CD14-positive monocyte (primary cell): Measurements from ENCODE around the gene CSRNP3. TPM values are rescaled to one million over a fixed set of nuclear protein-coding genes. Genes with fewer than 3 reads are reported as not detected.

Experiments
- DNase-seq, 3 donors: peaks; one replicate each; pipeline ENCODE4 v3.0.0-alpha.2; 2011 to 2022
- H2AFZ ChIP-seq: 2 replicates; pipeline ENCODE4 v1.6.0; 2012; ENCODE audit warnings: mild to moderate bottlenecking, low read depth, low read length, inconsistent platforms; ENCODE audit not compliant: insufficient read depth, poor library complexity, severe bottlenecking
- H3K27ac ChIP-seq, 2 donors: 1 replicate in 1 of 2; 2 replicates in 1 of 2; pipeline ENCODE4 v1.5.1; 2012 to 2013; ENCODE audit warnings: low read length in 2 of 2, control low read depth in 1 of 2, inconsistent platforms in 1 of 2, low read depth in 1 of 2, mild to moderate bottlenecking in 1 of 2
- H3K27me3 ChIP-seq, 2 donors: one replicate each; pipeline versions ENCODE4 v1.6.0 to v1.6.1; 2011 to 2013; ENCODE audit warnings: low read length in 2 of 2; ENCODE audit not compliant: control insufficient read depth in 2 of 2, insufficient read depth in 2 of 2
- H3K36me3 ChIP-seq, 2 donors: replicated peaks in 1 of 2; 1 replicate in 1 of 2; 2 replicates in 1 of 2; pipeline versions ENCODE4 v1.5.1 to v1.6.1; 2012 to 2013; ENCODE audit warnings: low read length in 2 of 2, control low read depth in 1 of 2, inconsistent platforms in 1 of 2, mild to moderate bottlenecking in 1 of 2; ENCODE audit not compliant: insufficient read depth in 2 of 2, control insufficient read depth in 1 of 2
- H3K4me1 ChIP-seq, 2 donors: 1 replicate in 1 of 2; 2 replicates in 1 of 2; pipeline versions ENCODE4 v1.5.1 to v1.6.1; 2012 to 2013; ENCODE audit warnings: low read length in 2 of 2, control low read depth in 1 of 2, inconsistent platforms in 1 of 2, mild to moderate bottlenecking in 1 of 2, moderate library complexity in 1 of 2; ENCODE audit not compliant: insufficient read depth in 2 of 2, control insufficient read depth in 1 of 2
- H3K4me2 ChIP-seq: replicated peaks from 2 replicates; pipeline ENCODE3; 2012; ENCODE audit warnings: low read length, moderate library complexity, mild to moderate bottlenecking; ENCODE audit not compliant: poor library complexity, severe bottlenecking; ENCODE audit errors: extremely low read depth
- H3K4me3 ChIP-seq, 3 experiments: fragments of 200-600 bp in 1 of 3; sonication (generic) in 1 of 3; replicated peaks in 1 of 3; 1 replicate in 2 of 3; 2 replicates in 1 of 3; pipeline ENCODE4 v1.5.1; 2011 to 2013; ENCODE audit warnings: low read length in 3 of 3, mild to moderate bottlenecking in 3 of 3, control low read depth in 2 of 3, low read depth in 2 of 3, inconsistent platforms in 1 of 3, moderate library complexity in 1 of 3
- H3K79me2 ChIP-seq: 2 replicates; pipeline ENCODE4 v1.6.0; 2012; ENCODE audit warnings: mild to moderate bottlenecking, control low read depth, inconsistent platforms, low read length, moderate library complexity; ENCODE audit not compliant: insufficient read depth
- H3K9ac ChIP-seq: 2 replicates; pipeline ENCODE4 v1.6.0; 2017; ENCODE audit warnings: low read length, mild to moderate bottlenecking; ENCODE audit not compliant: insufficient read depth, poor library complexity, severe bottlenecking
- H3K9me3 ChIP-seq, 2 donors: replicated peaks in 1 of 2; 1 replicate in 1 of 2; 2 replicates in 1 of 2; pipeline versions ENCODE4 v1.5.1 to v1.6.1; 2012 to 2013; ENCODE audit warnings: low read length in 2 of 2, control low read depth in 1 of 2; ENCODE audit not compliant: control insufficient read depth in 1 of 2, insufficient read depth in 1 of 2
- H4K20me1 ChIP-seq: 2 replicates; pipeline ENCODE4 v1.6.0; 2012; ENCODE audit warnings: mild to moderate bottlenecking, low read length, control low read depth, moderate library complexity; ENCODE audit not compliant: insufficient read depth
- H3K27ac Mint-ChIP-seq, 7 donors: one replicate each; pipeline ENCODE4 v1.8.0; 2020; ENCODE audit warnings: mild to moderate bottlenecking in 7 of 7, mixed read lengths in 7 of 7, moderate library complexity in 6 of 7, inconsistent platforms in 2 of 7
- H3K27me3 Mint-ChIP-seq, 3 donors: one replicate each; pipeline ENCODE4 v1.8.0; 2021 to 2022; ENCODE audit warnings: low read depth in 3 of 3, mild to moderate bottlenecking in 3 of 3, mixed read lengths in 3 of 3, moderate library complexity in 3 of 3, inconsistent platforms in 1 of 3
- H3K36me3 Mint-ChIP-seq, 2 donors: one replicate each; pipeline ENCODE4 v1.8.0; 2020; ENCODE audit warnings: mixed read lengths in 2 of 2, inconsistent platforms in 1 of 2, mild to moderate bottlenecking in 1 of 2
- H3K4me1 Mint-ChIP-seq: one replicate; pipeline ENCODE4 v1.8.0; 2020; ENCODE audit warnings: mild to moderate bottlenecking, mixed read lengths
- H3K4me3 Mint-ChIP-seq, 2 donors: one replicate each; pipeline ENCODE4 v1.8.0; 2020; ENCODE audit warnings: mild to moderate bottlenecking in 2 of 2, mixed read lengths in 2 of 2, moderate library complexity in 1 of 2
- H3K9me3 Mint-ChIP-seq, 7 donors: one replicate each; pipeline ENCODE4 v1.8.0; 2020 to 2022; ENCODE audit warnings: mixed read lengths in 7 of 7, mild to moderate bottlenecking in 6 of 7, moderate library complexity in 6 of 7, inconsistent platforms in 2 of 7
- CTCF ChIP-seq: fragments of 200-600 bp; IDR thresholded peaks from one replicate; pipeline ENCODE4 v1.8.0; 2022; ENCODE audit warnings: antibody characterized with exemption, mild to moderate bottlenecking
- WGBS: methylation state at CpG from one replicate; pipeline ENCODE4 v1.1.5; 2013; ENCODE audit warnings: missing lambda C conversion rate; ENCODE audit not compliant: insufficient coverage; 5-methylcytosine and 5-hydroxymethylcytosine counted together
- intact Hi-C, 2 donors: fragments of 100-400 bp; cut with micrococcal nuclease; formaldehyde crosslinking; loops; one replicate each; pipeline versions ENCODE4 v1.15.0 to v1.15.1; 2023
- polyA plus RNA-seq, 3 donors: library from polyadenylated mRNA; depleted of rRNA in 1 of 3; unstranded in 2 of 3; stranded (reverse) in 1 of 3; fragments of 300-500 nt in 2 of 3; fragments of >200 nt in 1 of 3; fragmentation: Illumina TruSeq in 2 of 3; gene quantifications; 1 replicate in 2 of 3; 2 replicates in 1 of 3; pipeline ENCODE4 v1.2.3, GENCODE V29; 2012 to 2021

The CSRNP3 gene
- polyA plus RNA-seq, 3 donors: not detected

GRCh38 chr2:165470361-165470760 is 863 bp downstream of the CSRNP3 start:
- H3K9ac ChIP-seq: no peak overlapping the region
- DNase-seq: no peak
- Mint-ChIP-seq H3K4me3 (no peak overlapping the region), H3K27ac (no peak overlapping the region), H3K9me3 (no peaks in the 10 kb centered on the region), H3K4me1 (no peaks in the 10 kb centered on the region), H3K36me3 (no peaks in the 10 kb centered on the region), H3K27me3 (peaks cover 0 to 2% (median 2%) of the 10 kb centered on the region in 3 donors)
- no peaks in the 10 kb centered on the region for H3K27me3 ChIP-seq
- no peak overlapping the region for H3K27ac ChIP-seq
- no peaks in the 10 kb centered on the region for H3K4me1 ChIP-seq
- intact Hi-C loops: no loop called here
- no peaks in the 10 kb centered on the region for H3K36me3 ChIP-seq
- H3K79me2 ChIP-seq: no peaks in the 10 kb centered on the region
- no peaks in the 10 kb centered on the region for H4K20me1 ChIP-seq
- H2AFZ ChIP-seq: no peak overlapping the region
- no peak overlapping the region for H3K4me3 ChIP-seq
- no peaks in the 10 kb centered on the region for H3K9me3 ChIP-seq
- TF ChIP-seq CTCF: no peak
- H3K4me2 ChIP-seq: no peak overlapping the region

GRCh38 chr2:165471349-165471950 is 2.0 kb downstream of the CSRNP3 start:
- Histone ChIP-seq H3K27me3 (no peaks in the 10 kb centered on the region), H3K9ac (no peak overlapping the region), H3K4me3 (no peak overlapping the region), H4K20me1 (no peaks in the 10 kb centered on the region), H3K27ac (no peak overlapping the region), H3K79me2 (no peaks in the 10 kb centered on the region), H3K4me2 (no peak overlapping the region), H3K9me3 (no peaks in the 10 kb centered on the region), H3K4me1 (no peaks in the 10 kb centered on the region), H3K36me3 (no peaks in the 10 kb centered on the region), H2AFZ (no peak overlapping the region)
- H3K36me3 Mint-ChIP-seq: no peaks in the 10 kb centered on the region
- DNase-seq: no peak
- intact Hi-C loops: no loop called here
- no CpG with 5 or more reads among the region's 1 CpG for WGBS
- no peak overlapping the region for H3K27ac Mint-ChIP-seq
- H3K9me3 Mint-ChIP-seq: no peaks in the 10 kb centered on the region
- H3K4me3 Mint-ChIP-seq: no peak overlapping the region
- no peaks in the 10 kb centered on the region for H3K4me1 Mint-ChIP-seq
- peaks cover 0 to 2% (median 2%) of the 10 kb centered on the region in 3 donors for H3K27me3 Mint-ChIP-seq
- TF ChIP-seq CTCF: no peak
